K562 (cell line): Measurements from ENCODE around the gene ATP7B. TPM values are rescaled to one million over a fixed set of nuclear protein-coding genes. Genes with fewer than 3 reads are reported as not detected.
A peak's percentile ranks its signal among the peaks of the same experiment; 100 is the strongest.

Experiments used
- FOXO4 ChIP-seq: fragments of 450-650 bp; formaldehyde crosslinking; IDR thresholded peaks from 2 replicates; pipeline ENCODE4 v1.4.0; 2020; ENCODE audit warnings: mild to moderate bottlenecking, moderate library complexity
- POLR2H ChIP-seq: IDR thresholded peaks from 2 replicates; pipeline ENCODE4 v1.6.1; 2016; ENCODE audit warnings: missing genetic modification characterization, low read depth, mild to moderate bottlenecking, control low read depth, missing compliant biosample characterization, moderate library complexity
- SETDB1 ChIP-seq: IDR thresholded peaks from one replicate; pipeline ENCODE4 v1.6.1; 2012; ENCODE audit warnings: low read length, control low read depth, inconsistent platforms
- SMARCC2 ChIP-seq: fragments of 450-650 bp; IDR thresholded peaks from 2 replicates; pipeline ENCODE4 v1.6.1; 2017; ENCODE audit warnings: antibody characterized with exemption, moderate library complexity, mild to moderate bottlenecking, low read depth
- polyA plus RNA-seq, 8 experiments: library from polyadenylated mRNA; depleted of rRNA in 4 of 8; stranded (reverse) in 5 of 8; unstranded in 3 of 8; fragments of >200 nt; fragmentation: Nextera tagmentation in 2 of 8; fragmentation: Illumina TruSeq in 1 of 8; extraction: Ambion mirVana in 2 of 8; extraction: Trizol in 1 of 8; gene quantifications; 2 replicates each; pipeline versions ENCODE4 v1.2.1 to v1.2.3, GENCODE V29; 2011 to 2014; ENCODE audit warnings: inconsistent platforms in 1 of 8, missing spikeins in 1 of 8
- total RNA-seq, 7 experiments: library from RNA; depleted of rRNA in 6 of 7; stranded (reverse); fragments of >200 nt in 6 of 7; fragmentation: Illumina TruSeq in 2 of 7; extraction: Trizol in 2 of 7; gene quantifications; 2 replicates each; pipeline versions ENCODE4 v1.2.1 to v1.2.3, GENCODE V29; 2011 to 2021; ENCODE audit warnings: low replicate concordance in 1 of 7
- TF ChIP-seq, protein P1 (sequence below): fragments of 450-650 bp; IDR thresholded peaks from 2 replicates; pipeline ENCODE4 v1.6.1; 2016; ENCODE audit warnings: mild to moderate bottlenecking, moderate library complexity
- TF ChIP-seq, protein P2 (sequence below), 3 experiments: IDR thresholded peaks in 2 of 3; conservative IDR thresholded peaks in 1 of 3; 2 replicates each; pipeline ENCODE4 v1.5.1; 2011 to 2012; ENCODE audit warnings: low read length in 3 of 3, mild to moderate bottlenecking in 3 of 3, control low read depth in 2 of 3, improper control_type of control experiment in 1 of 3, inconsistent platforms in 1 of 3, low read depth in 1 of 3, mixed read lengths in 1 of 3, moderate library complexity in 1 of 3; ENCODE audit not compliant: insufficient read depth in 2 of 3

The ATP7B gene
- total and polyA plus RNA-seq, 9 of the 15 experiments (the other 6 are each of a cell fraction or from before 2014, with no cell fraction given), result 1.1 to 20.4 (median 8.5) TPM

DNA sequence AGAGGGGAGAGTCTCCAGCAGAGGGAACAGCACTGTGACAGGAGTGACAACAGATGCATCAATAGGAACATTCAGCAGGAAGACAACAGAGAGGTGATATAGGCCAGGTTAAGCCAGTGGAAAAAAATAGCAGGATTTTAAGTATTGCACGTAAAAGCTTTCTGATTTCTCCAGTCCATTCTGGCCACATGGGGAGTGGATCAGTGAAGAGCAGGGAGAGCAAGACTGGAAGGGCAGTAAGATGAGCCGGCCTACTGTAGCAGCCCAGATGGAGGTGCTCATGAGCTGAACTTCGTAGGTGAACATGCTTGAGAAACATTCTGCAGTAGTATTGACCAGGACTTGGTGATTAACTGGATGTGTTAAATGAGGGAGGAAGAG is 15.0 kb upstream of the ATP7B start (continued):
- TF ChIP-seq, protein P1, sequence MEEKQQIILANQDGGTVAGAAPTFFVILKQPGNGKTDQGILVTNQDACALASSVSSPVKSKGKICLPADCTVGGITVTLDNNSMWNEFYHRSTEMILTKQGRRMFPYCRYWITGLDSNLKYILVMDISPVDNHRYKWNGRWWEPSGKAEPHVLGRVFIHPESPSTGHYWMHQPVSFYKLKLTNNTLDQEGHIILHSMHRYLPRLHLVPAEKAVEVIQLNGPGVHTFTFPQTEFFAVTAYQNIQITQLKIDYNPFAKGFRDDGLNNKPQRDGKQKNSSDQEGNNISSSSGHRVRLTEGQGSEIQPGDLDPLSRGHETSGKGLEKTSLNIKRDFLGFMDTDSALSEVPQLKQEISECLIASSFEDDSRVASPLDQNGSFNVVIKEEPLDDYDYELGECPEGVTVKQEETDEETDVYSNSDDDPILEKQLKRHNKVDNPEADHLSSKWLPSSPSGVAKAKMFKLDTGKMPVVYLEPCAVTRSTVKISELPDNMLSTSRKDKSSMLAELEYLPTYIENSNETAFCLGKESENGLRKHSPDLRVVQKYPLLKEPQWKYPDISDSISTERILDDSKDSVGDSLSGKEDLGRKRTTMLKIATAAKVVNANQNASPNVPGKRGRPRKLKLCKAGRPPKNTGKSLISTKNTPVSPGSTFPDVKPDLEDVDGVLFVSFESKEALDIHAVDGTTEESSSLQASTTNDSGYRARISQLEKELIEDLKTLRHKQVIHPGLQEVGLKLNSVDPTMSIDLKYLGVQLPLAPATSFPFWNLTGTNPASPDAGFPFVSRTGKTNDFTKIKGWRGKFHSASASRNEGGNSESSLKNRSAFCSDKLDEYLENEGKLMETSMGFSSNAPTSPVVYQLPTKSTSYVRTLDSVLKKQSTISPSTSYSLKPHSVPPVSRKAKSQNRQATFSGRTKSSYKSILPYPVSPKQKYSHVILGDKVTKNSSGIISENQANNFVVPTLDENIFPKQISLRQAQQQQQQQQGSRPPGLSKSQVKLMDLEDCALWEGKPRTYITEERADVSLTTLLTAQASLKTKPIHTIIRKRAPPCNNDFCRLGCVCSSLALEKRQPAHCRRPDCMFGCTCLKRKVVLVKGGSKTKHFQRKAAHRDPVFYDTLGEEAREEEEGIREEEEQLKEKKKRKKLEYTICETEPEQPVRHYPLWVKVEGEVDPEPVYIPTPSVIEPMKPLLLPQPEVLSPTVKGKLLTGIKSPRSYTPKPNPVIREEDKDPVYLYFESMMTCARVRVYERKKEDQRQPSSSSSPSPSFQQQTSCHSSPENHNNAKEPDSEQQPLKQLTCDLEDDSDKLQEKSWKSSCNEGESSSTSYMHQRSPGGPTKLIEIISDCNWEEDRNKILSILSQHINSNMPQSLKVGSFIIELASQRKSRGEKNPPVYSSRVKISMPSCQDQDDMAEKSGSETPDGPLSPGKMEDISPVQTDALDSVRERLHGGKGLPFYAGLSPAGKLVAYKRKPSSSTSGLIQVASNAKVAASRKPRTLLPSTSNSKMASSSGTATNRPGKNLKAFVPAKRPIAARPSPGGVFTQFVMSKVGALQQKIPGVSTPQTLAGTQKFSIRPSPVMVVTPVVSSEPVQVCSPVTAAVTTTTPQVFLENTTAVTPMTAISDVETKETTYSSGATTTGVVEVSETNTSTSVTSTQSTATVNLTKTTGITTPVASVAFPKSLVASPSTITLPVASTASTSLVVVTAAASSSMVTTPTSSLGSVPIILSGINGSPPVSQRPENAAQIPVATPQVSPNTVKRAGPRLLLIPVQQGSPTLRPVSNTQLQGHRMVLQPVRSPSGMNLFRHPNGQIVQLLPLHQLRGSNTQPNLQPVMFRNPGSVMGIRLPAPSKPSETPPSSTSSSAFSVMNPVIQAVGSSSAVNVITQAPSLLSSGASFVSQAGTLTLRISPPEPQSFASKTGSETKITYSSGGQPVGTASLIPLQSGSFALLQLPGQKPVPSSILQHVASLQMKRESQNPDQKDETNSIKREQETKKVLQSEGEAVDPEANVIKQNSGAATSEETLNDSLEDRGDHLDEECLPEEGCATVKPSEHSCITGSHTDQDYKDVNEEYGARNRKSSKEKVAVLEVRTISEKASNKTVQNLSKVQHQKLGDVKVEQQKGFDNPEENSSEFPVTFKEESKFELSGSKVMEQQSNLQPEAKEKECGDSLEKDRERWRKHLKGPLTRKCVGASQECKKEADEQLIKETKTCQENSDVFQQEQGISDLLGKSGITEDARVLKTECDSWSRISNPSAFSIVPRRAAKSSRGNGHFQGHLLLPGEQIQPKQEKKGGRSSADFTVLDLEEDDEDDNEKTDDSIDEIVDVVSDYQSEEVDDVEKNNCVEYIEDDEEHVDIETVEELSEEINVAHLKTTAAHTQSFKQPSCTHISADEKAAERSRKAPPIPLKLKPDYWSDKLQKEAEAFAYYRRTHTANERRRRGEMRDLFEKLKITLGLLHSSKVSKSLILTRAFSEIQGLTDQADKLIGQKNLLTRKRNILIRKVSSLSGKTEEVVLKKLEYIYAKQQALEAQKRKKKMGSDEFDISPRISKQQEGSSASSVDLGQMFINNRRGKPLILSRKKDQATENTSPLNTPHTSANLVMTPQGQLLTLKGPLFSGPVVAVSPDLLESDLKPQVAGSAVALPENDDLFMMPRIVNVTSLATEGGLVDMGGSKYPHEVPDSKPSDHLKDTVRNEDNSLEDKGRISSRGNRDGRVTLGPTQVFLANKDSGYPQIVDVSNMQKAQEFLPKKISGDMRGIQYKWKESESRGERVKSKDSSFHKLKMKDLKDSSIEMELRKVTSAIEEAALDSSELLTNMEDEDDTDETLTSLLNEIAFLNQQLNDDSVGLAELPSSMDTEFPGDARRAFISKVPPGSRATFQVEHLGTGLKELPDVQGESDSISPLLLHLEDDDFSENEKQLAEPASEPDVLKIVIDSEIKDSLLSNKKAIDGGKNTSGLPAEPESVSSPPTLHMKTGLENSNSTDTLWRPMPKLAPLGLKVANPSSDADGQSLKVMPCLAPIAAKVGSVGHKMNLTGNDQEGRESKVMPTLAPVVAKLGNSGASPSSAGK, result 0 out of 2 replicates have a peak, but pooled peaks have one; percentile 7
- no peak for TF ChIP-seq SMARCC2
- no peak for TF ChIP-seq SETDB1
- TF ChIP-seq POLR2H, result no peak
- TF ChIP-seq, protein P2, sequence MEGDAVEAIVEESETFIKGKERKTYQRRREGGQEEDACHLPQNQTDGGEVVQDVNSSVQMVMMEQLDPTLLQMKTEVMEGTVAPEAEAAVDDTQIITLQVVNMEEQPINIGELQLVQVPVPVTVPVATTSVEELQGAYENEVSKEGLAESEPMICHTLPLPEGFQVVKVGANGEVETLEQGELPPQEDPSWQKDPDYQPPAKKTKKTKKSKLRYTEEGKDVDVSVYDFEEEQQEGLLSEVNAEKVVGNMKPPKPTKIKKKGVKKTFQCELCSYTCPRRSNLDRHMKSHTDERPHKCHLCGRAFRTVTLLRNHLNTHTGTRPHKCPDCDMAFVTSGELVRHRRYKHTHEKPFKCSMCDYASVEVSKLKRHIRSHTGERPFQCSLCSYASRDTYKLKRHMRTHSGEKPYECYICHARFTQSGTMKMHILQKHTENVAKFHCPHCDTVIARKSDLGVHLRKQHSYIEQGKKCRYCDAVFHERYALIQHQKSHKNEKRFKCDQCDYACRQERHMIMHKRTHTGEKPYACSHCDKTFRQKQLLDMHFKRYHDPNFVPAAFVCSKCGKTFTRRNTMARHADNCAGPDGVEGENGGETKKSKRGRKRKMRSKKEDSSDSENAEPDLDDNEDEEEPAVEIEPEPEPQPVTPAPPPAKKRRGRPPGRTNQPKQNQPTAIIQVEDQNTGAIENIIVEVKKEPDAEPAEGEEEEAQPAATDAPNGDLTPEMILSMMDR (IDR thresholded peaks at IDR 0.05 in 2 of 3, conservative IDR thresholded peaks at IDR 0.05 in 1 of 3; ENCODE audit: insufficient read depth in 2 of 3, low read depth in 1 of 3, low read length in 3 of 3), result peak in 1 of 3 experiments; percentile 35; a peak in 2 of 6 replicates
- TF ChIP-seq FOXO4 (CRISPR knock-in tag), result no peak
